Measurements from ENCODE around the gene SDK1. TPM values are rescaled to one million over a fixed set of nuclear protein-coding genes. Genes with fewer than 3 reads are reported as not detected.

The SDK1 gene
- total RNA-seq, 1 experiment from 2014 or later = 9.3 TPM

DNA sequence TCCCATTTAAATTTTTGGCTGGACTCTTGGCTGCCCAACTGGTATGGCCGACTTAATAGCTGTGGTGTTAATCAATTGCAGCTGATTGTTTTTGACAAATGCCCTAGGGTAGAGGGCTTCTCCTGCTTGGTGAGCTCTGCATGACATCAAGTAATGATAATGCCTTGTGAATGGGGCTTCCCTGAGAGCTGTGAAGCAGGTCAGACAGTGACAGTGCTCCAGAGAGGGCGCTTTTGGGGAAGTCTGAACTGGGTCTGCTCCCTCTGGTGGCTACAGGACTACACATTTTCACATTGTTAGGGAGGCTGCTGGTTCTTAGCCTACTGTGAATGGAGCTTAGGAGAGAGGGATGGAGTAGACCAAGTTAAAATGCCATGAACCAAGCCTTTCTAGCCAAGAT, 98.8 kb downstream of the SDK1 start (continued):
- TF ChIP-seq, protein P1, sequence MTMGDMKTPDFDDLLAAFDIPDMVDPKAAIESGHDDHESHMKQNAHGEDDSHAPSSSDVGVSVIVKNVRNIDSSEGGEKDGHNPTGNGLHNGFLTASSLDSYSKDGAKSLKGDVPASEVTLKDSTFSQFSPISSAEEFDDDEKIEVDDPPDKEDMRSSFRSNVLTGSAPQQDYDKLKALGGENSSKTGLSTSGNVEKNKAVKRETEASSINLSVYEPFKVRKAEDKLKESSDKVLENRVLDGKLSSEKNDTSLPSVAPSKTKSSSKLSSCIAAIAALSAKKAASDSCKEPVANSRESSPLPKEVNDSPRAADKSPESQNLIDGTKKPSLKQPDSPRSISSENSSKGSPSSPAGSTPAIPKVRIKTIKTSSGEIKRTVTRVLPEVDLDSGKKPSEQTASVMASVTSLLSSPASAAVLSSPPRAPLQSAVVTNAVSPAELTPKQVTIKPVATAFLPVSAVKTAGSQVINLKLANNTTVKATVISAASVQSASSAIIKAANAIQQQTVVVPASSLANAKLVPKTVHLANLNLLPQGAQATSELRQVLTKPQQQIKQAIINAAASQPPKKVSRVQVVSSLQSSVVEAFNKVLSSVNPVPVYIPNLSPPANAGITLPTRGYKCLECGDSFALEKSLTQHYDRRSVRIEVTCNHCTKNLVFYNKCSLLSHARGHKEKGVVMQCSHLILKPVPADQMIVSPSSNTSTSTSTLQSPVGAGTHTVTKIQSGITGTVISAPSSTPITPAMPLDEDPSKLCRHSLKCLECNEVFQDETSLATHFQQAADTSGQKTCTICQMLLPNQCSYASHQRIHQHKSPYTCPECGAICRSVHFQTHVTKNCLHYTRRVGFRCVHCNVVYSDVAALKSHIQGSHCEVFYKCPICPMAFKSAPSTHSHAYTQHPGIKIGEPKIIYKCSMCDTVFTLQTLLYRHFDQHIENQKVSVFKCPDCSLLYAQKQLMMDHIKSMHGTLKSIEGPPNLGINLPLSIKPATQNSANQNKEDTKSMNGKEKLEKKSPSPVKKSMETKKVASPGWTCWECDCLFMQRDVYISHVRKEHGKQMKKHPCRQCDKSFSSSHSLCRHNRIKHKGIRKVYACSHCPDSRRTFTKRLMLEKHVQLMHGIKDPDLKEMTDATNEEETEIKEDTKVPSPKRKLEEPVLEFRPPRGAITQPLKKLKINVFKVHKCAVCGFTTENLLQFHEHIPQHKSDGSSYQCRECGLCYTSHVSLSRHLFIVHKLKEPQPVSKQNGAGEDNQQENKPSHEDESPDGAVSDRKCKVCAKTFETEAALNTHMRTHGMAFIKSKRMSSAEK (CRISPR knock-in tag; IDR thresholded peaks at IDR 0.05; ENCODE audit: borderline replicate concordance) = no peak
- TF ChIP-seq CREB1 (CRISPR knock-in tag; IDR thresholded peaks at IDR 0.05) = no peak
- TF ChIP-seq FOXP4 (CRISPR knock-in tag; IDR thresholded peaks at IDR 0.05) = 0 out of 2 replicates have a peak, but pooled peaks have one; percentile 32
- TF ChIP-seq, protein P2, sequence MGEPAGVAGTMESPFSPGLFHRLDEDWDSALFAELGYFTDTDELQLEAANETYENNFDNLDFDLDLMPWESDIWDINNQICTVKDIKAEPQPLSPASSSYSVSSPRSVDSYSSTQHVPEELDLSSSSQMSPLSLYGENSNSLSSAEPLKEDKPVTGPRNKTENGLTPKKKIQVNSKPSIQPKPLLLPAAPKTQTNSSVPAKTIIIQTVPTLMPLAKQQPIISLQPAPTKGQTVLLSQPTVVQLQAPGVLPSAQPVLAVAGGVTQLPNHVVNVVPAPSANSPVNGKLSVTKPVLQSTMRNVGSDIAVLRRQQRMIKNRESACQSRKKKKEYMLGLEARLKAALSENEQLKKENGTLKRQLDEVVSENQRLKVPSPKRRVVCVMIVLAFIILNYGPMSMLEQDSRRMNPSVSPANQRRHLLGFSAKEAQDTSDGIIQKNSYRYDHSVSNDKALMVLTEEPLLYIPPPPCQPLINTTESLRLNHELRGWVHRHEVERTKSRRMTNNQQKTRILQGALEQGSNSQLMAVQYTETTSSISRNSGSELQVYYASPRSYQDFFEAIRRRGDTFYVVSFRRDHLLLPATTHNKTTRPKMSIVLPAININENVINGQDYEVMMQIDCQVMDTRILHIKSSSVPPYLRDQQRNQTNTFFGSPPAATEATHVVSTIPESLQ (CRISPR knock-in tag; IDR thresholded peaks at IDR 0.05) = no peak
- no peak; the same call in 1 of the 2 replicates for TF ChIP-seq ZBTB43 (CRISPR knock-in tag; IDR thresholded peaks at IDR 0.05)

DNA sequence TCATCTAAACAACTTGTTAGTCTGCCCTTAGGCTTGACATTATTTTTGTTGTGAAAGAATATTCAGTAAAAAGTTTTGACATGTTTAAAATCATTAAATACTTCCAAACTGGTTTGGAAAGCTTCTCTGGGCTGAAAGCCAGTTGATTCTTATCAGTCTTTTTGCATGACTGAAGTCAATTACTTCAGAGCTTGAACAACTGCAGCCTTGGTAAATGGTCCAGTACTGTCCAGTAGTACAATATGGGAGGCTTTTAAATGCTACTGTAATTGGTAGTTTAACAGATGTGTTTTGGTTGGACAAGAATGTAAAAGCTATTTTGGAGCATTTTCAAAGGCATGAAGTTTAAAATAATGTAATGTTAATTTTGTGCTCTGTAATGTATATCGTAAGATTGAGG, 103.4 kb downstream of the SDK1 start:
- Mint-ChIP-seq H3K4me3 (no peak overlapping the region), H3K9me3 (no peaks in the 10 kb centered on the region), H3K27me3 (ENCODE audit: low read depth) (no peaks in the 10 kb centered on the region), H3K4me1 (peaks cover 15% of the 10 kb centered on the region), H3K36me3 (no peaks in the 10 kb centered on the region), H3K27ac (no peak overlapping the region)
- TF ChIP-seq CREB1 (CRISPR knock-in tag; IDR thresholded peaks at IDR 0.05) = no peak
- TF ChIP-seq OVOL2 (CRISPR knock-in tag; IDR thresholded peaks at IDR 0.05; ENCODE audit: borderline replicate concordance) = no peak
- TF ChIP-seq ATF1 (CRISPR knock-in tag; IDR thresholded peaks at IDR 0.05) = no peak
- TF ChIP-seq KAT7 (CRISPR knock-in tag; IDR thresholded peaks at IDR 0.05; ENCODE audit: borderline replicate concordance) = no peak
- no peak for TF ChIP-seq SP1 (CRISPR knock-in tag; conservative IDR thresholded peaks at IDR 0.05)
- TF ChIP-seq ZBTB21 (CRISPR knock-in tag; IDR thresholded peaks at IDR 0.05; ENCODE audit: borderline replicate concordance) = no peak
- TF ChIP-seq E2F4 (CRISPR knock-in tag; IDR thresholded peaks at IDR 0.05; ENCODE audit: borderline replicate concordance, low read depth) = no peak
- TF ChIP-seq SMAD4 (CRISPR knock-in tag; IDR thresholded peaks at IDR 0.05) = no peak
- no peak for TF ChIP-seq IRF1 (CRISPR knock-in tag; IDR thresholded peaks at IDR 0.05)
- no peak for TF ChIP-seq NFE2L1 (CRISPR knock-in tag; IDR thresholded peaks at IDR 0.05)
- TF ChIP-seq ELF4 (CRISPR knock-in tag; IDR thresholded peaks at IDR 0.05; ENCODE audit: low read depth) = no peak
- no peak for TF ChIP-seq PRDM15 (CRISPR knock-in tag; IDR thresholded peaks at IDR 0.05)
- TF ChIP-seq SMAD3 (CRISPR knock-in tag; IDR thresholded peaks at IDR 0.05; ENCODE audit: borderline replicate concordance) = no peak
- TF ChIP-seq NR1H2 (CRISPR knock-in tag; IDR thresholded peaks at IDR 0.05) = no peak
- no peak for TF ChIP-seq MYBL2 (CRISPR knock-in tag; IDR thresholded peaks at IDR 0.05)
- no peak for TF ChIP-seq RORB (CRISPR knock-in tag; IDR thresholded peaks at IDR 0.05)
- no peak for TF ChIP-seq JAZF1 (CRISPR knock-in tag; IDR thresholded peaks at IDR 0.05)
- no peak for TF ChIP-seq JUN (CRISPR knock-in tag; IDR thresholded peaks at IDR 0.05)
- DNase-seq (ENCODE audit: low spot score) = no peak
- ATAC-seq = no peak
- CTCF ChIA-PET = no interaction called here
- POLR2A ChIA-PET = no interaction called here

All from WTC11 (cell line).